Smooth muscle cell (in vitro differentiated cells): Measurements from ENCODE around the gene DNMT3L. TPM values are rescaled to one million over a fixed set of nuclear protein-coding genes. Genes with fewer than 3 reads are reported as not detected.

Experiments
- DNase-seq: peaks from one replicate; lab custom pipeline; 2025; ENCODE audit not compliant: unreplicated experiment; lab: John Stamatoyannopoulos, UW
- H2AFZ ChIP-seq: fragments of 200-600 bp; sonication (generic); 2 replicates; pipeline ENCODE4 v1.6.0; 2016; ENCODE audit warnings: antibody characterized with exemption, low read depth, mild to moderate bottlenecking
- H3F3A ChIP-seq: fragments of 200-600 bp; sonication (generic); 2 replicates; pipeline ENCODE4 v1.6.0; 2017; ENCODE audit warnings: antibody characterized with exemption, low read depth
- H3K27ac ChIP-seq: fragments of 200-600 bp; sonication (generic); 2 replicates; pipeline ENCODE4 v1.5.1; 2016; ENCODE audit warnings: low read depth, mild to moderate bottlenecking
- H3K27me3 ChIP-seq: fragments of 200-600 bp; sonication (generic); 2 replicates; pipeline ENCODE4 v1.6.1; 2016; ENCODE audit warnings: low read depth, mild to moderate bottlenecking
- H3K36me3 ChIP-seq: fragments of 200-600 bp; sonication (generic); 2 replicates; pipeline ENCODE4 v1.5.1; 2016; ENCODE audit warnings: low read depth
- H3K4me1 ChIP-seq: fragments of 200-600 bp; sonication (generic); 2 replicates; pipeline ENCODE4 v1.5.1; 2016; ENCODE audit warnings: low read depth
- H3K4me2 ChIP-seq: fragments of 200-600 bp; sonication (generic); 2 replicates; pipeline ENCODE4 v1.6.0; 2016; ENCODE audit warnings: mild to moderate bottlenecking
- H3K4me3 ChIP-seq: fragments of 200-600 bp; sonication (generic); 2 replicates; pipeline ENCODE4 v1.5.1; 2016; ENCODE audit warnings: mild to moderate bottlenecking
- H3K79me2 ChIP-seq: fragments of 200-600 bp; sonication (generic); 2 replicates; pipeline ENCODE4 v1.6.0; 2016; ENCODE audit warnings: low read depth, mild to moderate bottlenecking
- H3K9ac ChIP-seq: fragments of 200-600 bp; sonication (generic); 2 replicates; pipeline ENCODE4 v1.6.0; 2016; ENCODE audit warnings: low read depth
- H3K9me3 ChIP-seq: fragments of 200-600 bp; sonication (generic); replicated peaks from 2 replicates; pipeline ENCODE4 v1.5.1; 2016; ENCODE audit warnings: low read depth
- H4K20me1 ChIP-seq: fragments of 200-600 bp; sonication (generic); 2 replicates; pipeline ENCODE4 v1.6.0; 2016; ENCODE audit warnings: low read depth
- WGBS: methylation state at CpG from one replicate; pipeline ENCODE4 v1.1.7; 2016; ENCODE audit warnings: low lambda C conversion rate; 5-methylcytosine and 5-hydroxymethylcytosine counted together
- polyA plus RNA-seq: library from polyadenylated mRNA; unstranded; fragments of >200 nt; fragmentation: Nextera tagmentation; extraction: Ambion mirVana; gene quantifications from 2 replicates; pipeline ENCODE4 v1.2.1, GENCODE V29; 2016
- total RNA-seq: library from RNA; depleted of rRNA; stranded (reverse); fragments of >200 nt; gene quantifications from 2 replicates; pipeline ENCODE4 v1.2.3, GENCODE V29; 2014
- TF ChIP-seq, protein P1 (sequence below): fragments of 200-600 bp; sonication (generic); IDR thresholded peaks from 2 replicates; pipeline ENCODE4 v1.5.1; 2017; ENCODE audit warnings: borderline replicate concordance, mild to moderate bottlenecking, antibody characterized with exemption; ENCODE audit not compliant: insufficient read depth, poor library complexity, severe bottlenecking

Gene DNMT3L
- total and polyA plus RNA-seq, 2 experiments from 2014 or later, result not detected

DNA sequence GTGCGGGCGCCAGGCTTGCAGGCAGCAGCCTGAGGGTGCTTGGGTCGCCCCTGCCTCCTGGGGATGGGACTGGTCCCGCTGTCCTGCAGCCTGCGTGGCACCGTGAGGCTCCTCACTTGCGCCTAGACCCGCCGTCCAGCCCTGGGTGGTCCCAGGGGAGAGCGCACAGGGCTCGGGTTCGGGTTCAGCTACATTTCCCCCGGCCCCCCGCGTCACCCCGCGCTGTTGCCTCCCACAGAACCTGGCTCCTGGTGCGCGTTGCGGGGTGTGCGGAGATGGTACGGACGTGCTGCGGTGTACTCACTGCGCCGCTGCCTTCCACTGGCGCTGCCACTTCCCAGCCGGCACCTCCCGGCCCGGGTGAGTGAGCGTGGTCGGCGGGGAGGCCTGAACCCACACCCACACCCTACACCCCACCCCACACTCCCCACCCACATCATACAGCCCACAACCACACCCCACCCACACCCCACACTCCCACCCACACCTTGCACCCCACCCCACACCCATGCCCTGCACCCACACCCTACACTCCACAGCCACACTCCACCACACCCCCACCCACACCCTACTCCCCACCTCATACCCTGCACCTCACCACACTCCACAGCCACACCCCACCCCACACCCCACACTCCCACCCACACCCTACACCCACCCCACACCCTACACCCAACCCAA, 32.0 kb upstream of the DNMT3L start:
- DNase-seq, result no peak
- H3K4me2 ChIP-seq, result no peak overlapping the region
- H3K27me3 ChIP-seq, result no peaks in the 10 kb centered on the region
- no peaks in the 10 kb centered on the region for H3F3A ChIP-seq
- H3K9me3 ChIP-seq, result no peaks in the 10 kb centered on the region
- H3K27ac ChIP-seq, result no peak overlapping the region
- H3K4me3 ChIP-seq, result no peak overlapping the region
- H2AFZ ChIP-seq, result no peak overlapping the region
- H3K36me3 ChIP-seq, result no peaks in the 10 kb centered on the region
- no peak overlapping the region for H3K9ac ChIP-seq
- TF ChIP-seq, protein P1, sequence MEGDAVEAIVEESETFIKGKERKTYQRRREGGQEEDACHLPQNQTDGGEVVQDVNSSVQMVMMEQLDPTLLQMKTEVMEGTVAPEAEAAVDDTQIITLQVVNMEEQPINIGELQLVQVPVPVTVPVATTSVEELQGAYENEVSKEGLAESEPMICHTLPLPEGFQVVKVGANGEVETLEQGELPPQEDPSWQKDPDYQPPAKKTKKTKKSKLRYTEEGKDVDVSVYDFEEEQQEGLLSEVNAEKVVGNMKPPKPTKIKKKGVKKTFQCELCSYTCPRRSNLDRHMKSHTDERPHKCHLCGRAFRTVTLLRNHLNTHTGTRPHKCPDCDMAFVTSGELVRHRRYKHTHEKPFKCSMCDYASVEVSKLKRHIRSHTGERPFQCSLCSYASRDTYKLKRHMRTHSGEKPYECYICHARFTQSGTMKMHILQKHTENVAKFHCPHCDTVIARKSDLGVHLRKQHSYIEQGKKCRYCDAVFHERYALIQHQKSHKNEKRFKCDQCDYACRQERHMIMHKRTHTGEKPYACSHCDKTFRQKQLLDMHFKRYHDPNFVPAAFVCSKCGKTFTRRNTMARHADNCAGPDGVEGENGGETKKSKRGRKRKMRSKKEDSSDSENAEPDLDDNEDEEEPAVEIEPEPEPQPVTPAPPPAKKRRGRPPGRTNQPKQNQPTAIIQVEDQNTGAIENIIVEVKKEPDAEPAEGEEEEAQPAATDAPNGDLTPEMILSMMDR, result no peak
- no peaks in the 10 kb centered on the region for H3K4me1 ChIP-seq
- H3K79me2 ChIP-seq, result no peaks in the 10 kb centered on the region
- no peaks in the 10 kb centered on the region for H4K20me1 ChIP-seq
- WGBS, result 94% methylated on average over 21 of the region's 33 CpGs

DNA sequence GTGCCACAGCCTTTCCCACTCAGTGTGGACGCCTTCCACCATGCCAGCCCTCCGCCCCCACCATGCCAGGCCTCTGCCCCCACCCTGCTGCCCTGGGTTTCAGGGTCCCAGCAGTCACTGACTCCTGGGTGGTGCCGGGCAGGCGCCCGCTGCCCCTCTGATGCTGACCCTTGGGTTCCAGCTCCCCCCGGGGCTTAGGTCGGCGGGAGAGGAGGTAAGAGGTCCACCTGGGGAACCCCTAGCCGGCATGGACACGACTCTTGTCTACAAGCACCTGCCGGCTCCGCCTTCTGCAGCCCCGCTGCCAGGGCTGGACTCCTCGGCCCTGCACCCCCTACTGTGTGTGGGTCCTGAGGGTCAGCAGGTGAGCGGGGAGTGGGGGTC, 31.1 kb upstream of the DNMT3L start:
- WGBS, result 91% methylated on average over 9 of the region's 15 CpGs

DNA sequence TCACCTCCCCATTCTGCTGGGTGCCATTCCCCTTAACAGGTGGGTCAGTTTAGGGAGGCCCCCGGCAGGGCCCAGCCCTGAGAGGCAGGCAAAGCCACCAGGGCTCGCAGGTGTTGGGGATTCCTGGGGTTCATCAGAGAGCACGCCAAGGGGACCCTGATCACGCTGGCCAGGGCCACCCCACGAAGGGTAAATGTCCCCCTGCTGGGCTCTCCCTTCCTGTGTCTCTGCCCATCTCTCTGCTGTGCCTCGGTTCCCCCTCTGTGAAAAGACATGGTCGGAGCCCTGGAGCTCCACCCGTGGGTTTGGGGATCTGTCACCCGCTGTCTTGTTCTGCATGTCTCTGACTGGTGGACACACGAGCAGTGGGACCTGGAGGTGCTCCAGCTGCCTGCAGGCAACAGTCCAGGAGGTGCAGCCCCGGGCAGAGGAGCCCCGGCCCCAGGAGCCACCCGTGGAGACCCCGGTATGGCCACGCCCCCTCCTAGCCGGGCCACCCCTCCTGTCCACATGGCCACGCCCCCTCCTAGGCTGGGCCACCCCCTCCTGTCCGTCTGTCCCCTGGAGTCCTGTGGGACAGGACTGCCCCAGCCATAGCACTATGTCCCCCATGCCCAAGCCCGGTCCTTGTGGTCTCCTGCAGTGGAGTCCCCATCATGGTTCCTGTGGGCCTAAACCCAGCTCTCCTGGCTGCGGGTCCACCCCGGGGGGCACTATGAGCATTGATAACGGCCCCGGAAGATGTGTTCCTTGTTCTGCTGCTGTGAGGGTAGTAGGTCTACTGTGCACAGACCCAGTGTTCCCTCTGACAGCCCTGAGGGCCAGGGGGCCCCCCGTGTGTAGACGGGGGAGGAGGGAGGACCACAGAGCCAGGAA, 30.5 kb upstream of the DNMT3L start:
- 77% methylated on average over 24 of the region's 25 CpGs for WGBS
- TF ChIP-seq, protein P1, result no peak
- no peaks in the 10 kb centered on the region for H3K36me3 ChIP-seq
- no peaks in the 10 kb centered on the region for H4K20me1 ChIP-seq
- H3K4me1 ChIP-seq, result no peaks in the 10 kb centered on the region
- H3K4me3 ChIP-seq, result no peak overlapping the region
- H3K4me2 ChIP-seq, result no peak overlapping the region
- H3F3A ChIP-seq, result no peaks in the 10 kb centered on the region
- H2AFZ ChIP-seq, result no peak overlapping the region
- H3K9me3 ChIP-seq, result no peaks in the 10 kb centered on the region
- H3K27ac ChIP-seq, result no peak overlapping the region
- H3K79me2 ChIP-seq, result no peaks in the 10 kb centered on the region
- H3K27me3 ChIP-seq, result no peaks in the 10 kb centered on the region
- no peak for DNase-seq
- no peak overlapping the region for H3K9ac ChIP-seq

More for the DNA sequence above, 31.1 kb upstream of the DNMT3L start:
- Histone ChIP-seq H3K27ac (no peak overlapping the region), H3K4me1 (no peaks in the 10 kb centered on the region), H3K27me3 (no peaks in the 10 kb centered on the region), H3K36me3 (no peaks in the 10 kb centered on the region), H4K20me1 (no peaks in the 10 kb centered on the region), H2AFZ (no peak overlapping the region), H3K9me3 (no peaks in the 10 kb centered on the region), H3K4me3 (no peak overlapping the region), H3K9ac (no peak overlapping the region), H3K4me2 (no peak overlapping the region), H3F3A (no peaks in the 10 kb centered on the region), H3K79me2 (no peaks in the 10 kb centered on the region)
- DNase-seq, result no peak
- TF ChIP-seq, protein P1, result no peak
